Transverse colon (tissue), 4 donors: ENCODE results near the gene NBDY.

Experiments
- EP300 ChIP-seq: sonication (generic); formaldehyde crosslinking; IDR thresholded peaks from one replicate; pipeline ENCODE4 v1.6.1; 2017; ENCODE audit warnings: antibody characterized with exemption, low read depth
- POLR2A ChIP-seq: fragments of 450-650 bp; IDR thresholded peaks from one replicate; pipeline ENCODE4 v1.6.1; 2016; ENCODE audit warnings: antibody characterized with exemption, mild to moderate bottlenecking, moderate library complexity
- POLR2AphosphoS5 ChIP-seq, 3 donors: sonication (generic); formaldehyde crosslinking; IDR thresholded peaks; one replicate each; pipeline ENCODE4 v1.6.1; 2016; ENCODE audit warnings: antibody characterized with exemption in 3 of 3
- TF ChIP-seq, protein P1 (sequence below), 5 experiments: fragments of 200-600 bp in 3 of 5; fragments of 450-650 bp in 2 of 5; sonication (generic) in 3 of 5; IDR thresholded peaks; 1 replicate in 2 of 5; 2 replicates in 3 of 5; pipeline ENCODE4 v1.5.1; 2016 to 2017; ENCODE audit warnings: antibody characterized with exemption in 5 of 5, inconsistent platforms in 3 of 5, mild to moderate bottlenecking in 2 of 5, moderate library complexity in 1 of 5

DNA sequence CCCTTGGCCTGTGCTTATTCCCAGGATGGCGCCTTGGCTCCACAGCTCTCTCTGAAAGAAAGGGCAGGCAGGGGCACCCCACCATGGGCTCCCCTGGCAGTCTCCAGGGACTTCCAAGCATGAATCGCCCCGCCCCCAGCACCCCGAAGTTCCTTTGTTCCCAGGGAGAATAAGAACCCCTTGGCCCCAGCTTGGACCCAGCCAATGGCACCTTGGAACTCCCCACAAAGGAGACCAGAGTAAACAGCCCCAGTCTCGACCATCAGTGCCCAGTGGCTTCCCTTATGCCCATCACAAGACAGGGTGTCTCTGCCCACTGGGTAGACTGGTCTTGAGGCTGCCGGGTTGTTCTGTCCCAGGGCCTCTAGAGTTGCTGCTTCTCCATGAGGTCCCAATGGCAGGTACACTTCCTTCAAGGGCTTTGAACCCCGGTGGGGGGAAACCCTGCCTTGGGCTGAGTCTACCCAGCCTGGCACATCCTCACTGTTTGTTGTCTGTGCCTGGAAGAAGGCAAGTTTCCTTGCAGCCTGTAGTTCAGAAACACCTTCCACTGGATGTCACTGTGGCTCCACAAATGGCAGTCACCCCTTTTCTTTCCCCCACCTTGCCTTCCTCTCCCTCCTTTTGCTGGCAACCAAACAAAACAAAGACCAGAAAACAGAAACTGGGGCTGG lies 30.8 kb downstream of the NBDY start:
- TF ChIP-seq POLR2AphosphoS5 (IDR thresholded peaks at IDR 0.05) (no peak), POLR2A (no peak), EP300 (no peak)
- TF ChIP-seq, protein P1, sequence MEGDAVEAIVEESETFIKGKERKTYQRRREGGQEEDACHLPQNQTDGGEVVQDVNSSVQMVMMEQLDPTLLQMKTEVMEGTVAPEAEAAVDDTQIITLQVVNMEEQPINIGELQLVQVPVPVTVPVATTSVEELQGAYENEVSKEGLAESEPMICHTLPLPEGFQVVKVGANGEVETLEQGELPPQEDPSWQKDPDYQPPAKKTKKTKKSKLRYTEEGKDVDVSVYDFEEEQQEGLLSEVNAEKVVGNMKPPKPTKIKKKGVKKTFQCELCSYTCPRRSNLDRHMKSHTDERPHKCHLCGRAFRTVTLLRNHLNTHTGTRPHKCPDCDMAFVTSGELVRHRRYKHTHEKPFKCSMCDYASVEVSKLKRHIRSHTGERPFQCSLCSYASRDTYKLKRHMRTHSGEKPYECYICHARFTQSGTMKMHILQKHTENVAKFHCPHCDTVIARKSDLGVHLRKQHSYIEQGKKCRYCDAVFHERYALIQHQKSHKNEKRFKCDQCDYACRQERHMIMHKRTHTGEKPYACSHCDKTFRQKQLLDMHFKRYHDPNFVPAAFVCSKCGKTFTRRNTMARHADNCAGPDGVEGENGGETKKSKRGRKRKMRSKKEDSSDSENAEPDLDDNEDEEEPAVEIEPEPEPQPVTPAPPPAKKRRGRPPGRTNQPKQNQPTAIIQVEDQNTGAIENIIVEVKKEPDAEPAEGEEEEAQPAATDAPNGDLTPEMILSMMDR (IDR thresholded peaks at IDR 0.05) = no peak
